Liver (tissue), 9 donors: ENCODE results near the gene MFNG. TPM values are rescaled to one million over a fixed set of nuclear protein-coding genes. Genes with fewer than 3 reads are reported as not detected.

Experiments used
- DNase-seq: peaks from one replicate; pipeline ENCODE4 v3.0.0-alpha.2; 2017; ENCODE audit warnings: low spot score
- H3K27ac ChIP-seq, 2 donors: one replicate each; pipeline ENCODE4 v1.7.0; 2013; ENCODE audit warnings: inconsistent platforms in 2 of 2, low read length in 2 of 2, control low read depth in 1 of 2, low read depth in 1 of 2, mild to moderate bottlenecking in 1 of 2
- H3K27me3 ChIP-seq, 4 donors: one replicate each; pipeline versions ENCODE4 v1.6.1 to v1.7.0; 2013; ENCODE audit warnings: low read length in 3 of 4, inconsistent platforms in 1 of 4, mild to moderate bottlenecking in 1 of 4, moderate library complexity in 1 of 4; ENCODE audit not compliant: control insufficient read depth in 4 of 4, insufficient read depth in 4 of 4
- H3K36me3 ChIP-seq, 4 donors: one replicate each; pipeline versions ENCODE4 v1.6.1 to v1.7.0; 2013; ENCODE audit warnings: low read length in 3 of 4, mild to moderate bottlenecking in 3 of 4, low read depth in 1 of 4, moderate library complexity in 1 of 4; ENCODE audit not compliant: control insufficient read depth in 4 of 4, insufficient read depth in 3 of 4
- H3K4me1 ChIP-seq, 4 donors: one replicate each; pipeline versions ENCODE4 v1.6.1 to v1.7.0; 2013; ENCODE audit warnings: low read length in 3 of 4, mild to moderate bottlenecking in 3 of 4, moderate library complexity in 1 of 4; ENCODE audit not compliant: control insufficient read depth in 4 of 4, insufficient read depth in 4 of 4
- H3K4me3 ChIP-seq, 3 donors: one replicate each; pipeline versions ENCODE4 v1.6.1 to v1.7.0; 2013; ENCODE audit warnings: low read length in 3 of 3, control low read depth in 1 of 3, low read depth in 1 of 3, mild to moderate bottlenecking in 1 of 3
- H3K9ac ChIP-seq, 2 donors: one replicate each; pipeline ENCODE4 v1.7.0; 2013; ENCODE audit warnings: low read length in 2 of 2, mild to moderate bottlenecking in 2 of 2, moderate library complexity in 2 of 2, control low read depth in 1 of 2, low read depth in 1 of 2
- H3K9me3 ChIP-seq, 4 donors: one replicate each; pipeline versions ENCODE4 v1.6.1 to v1.7.0; 2013; ENCODE audit warnings: low read length in 3 of 4; ENCODE audit not compliant: control insufficient read depth in 4 of 4
- FOXA2 ChIP-seq: IDR thresholded peaks from 2 replicates; pipeline ENCODE4 v1.6.1; 2016; ENCODE audit warnings: antibody characterized with exemption
- GABPA ChIP-seq, 2 donors: IDR thresholded peaks in 1 of 2; conservative IDR thresholded peaks in 1 of 2; 2 replicates each; pipeline ENCODE4 v1.6.1; 2016; ENCODE audit warnings: antibody characterized with exemption in 2 of 2, mild to moderate bottlenecking in 1 of 2, moderate library complexity in 1 of 2
- HNF4A ChIP-seq, 2 donors: conservative IDR thresholded peaks; 2 replicates each; pipeline ENCODE4 v1.6.1; 2016; ENCODE audit warnings: antibody characterized with exemption in 2 of 2, mild to moderate bottlenecking in 2 of 2
- HNF4G ChIP-seq: IDR thresholded peaks from 2 replicates; pipeline ENCODE4 v1.6.1; 2016; ENCODE audit warnings: antibody characterized with exemption
- JUND ChIP-seq, 2 donors: IDR thresholded peaks; 2 replicates each; pipeline ENCODE4 v1.6.1; 2016; ENCODE audit warnings: antibody characterized with exemption in 2 of 2
- NR2F2 ChIP-seq: IDR thresholded peaks from 2 replicates; pipeline ENCODE4 v1.6.1; 2016; ENCODE audit warnings: antibody characterized with exemption
- SP1 ChIP-seq: IDR thresholded peaks from 2 replicates; pipeline ENCODE4 v1.6.1; 2018; ENCODE audit warnings: antibody characterized with exemption, mild to moderate bottlenecking
- TAF1 ChIP-seq: conservative IDR thresholded peaks from 2 replicates; pipeline ENCODE4 v1.6.1; 2016; ENCODE audit warnings: antibody characterized with exemption, mild to moderate bottlenecking
- YY1 ChIP-seq: IDR thresholded peaks from 2 replicates; pipeline ENCODE4 v1.6.1; 2016; ENCODE audit warnings: antibody characterized with exemption, mild to moderate bottlenecking
- WGBS: extraction: QIAGEN DNeasy Blood & Tissue Kit; methylation state at CpG from one replicate; pipeline ENCODE4 v1.1.7; 2013; 5-methylcytosine and 5-hydroxymethylcytosine counted together
- polyA plus RNA-seq, 2 donors: library from polyadenylated mRNA; stranded (reverse) in 1 of 2; unstranded in 1 of 2; fragments of 200-250 nt in 1 of 2; fragments of >200 nt in 1 of 2; fragmentation: Nextera tagmentation in 1 of 2; extraction: Ambion mirVana in 1 of 2; gene quantifications; one replicate each; pipeline versions ENCODE4 v1.2.1 to v1.2.3, GENCODE V29; 2013 to 2015
- total RNA-seq, 2 donors: library from RNA; depleted of rRNA; stranded (reverse); fragments of >200 nt; gene quantifications; one replicate each; pipeline ENCODE4 v1.2.3, GENCODE V29; 2014
- TF ChIP-seq, protein P1 (sequence below): IDR thresholded peaks from 2 replicates; pipeline ENCODE4 v1.6.1; 2016; ENCODE audit warnings: antibody characterized with exemption, mild to moderate bottlenecking
- TF ChIP-seq, protein P2 (sequence below): IDR thresholded peaks from 2 replicates; pipeline ENCODE4 v1.6.1; 2016; ENCODE audit warnings: antibody characterized with exemption
- TF ChIP-seq, protein P3 (sequence below): IDR thresholded peaks from 2 replicates; pipeline ENCODE4 v1.6.1; 2016; ENCODE audit warnings: antibody characterized with exemption
- TF ChIP-seq, protein P4 (sequence below): IDR thresholded peaks from 2 replicates; pipeline ENCODE4 v1.6.1; 2016; ENCODE audit warnings: antibody characterized with exemption
- donor health status: healthy.
- donor health status: healthy.
- donor health status: healthy.
- donor health status: healthy.
- donor health status: healthy.

The MFNG gene
- total and polyA plus RNA-seq, 4 donors, result 5.0 to 10.7 (median 7.4) TPM

DNA sequence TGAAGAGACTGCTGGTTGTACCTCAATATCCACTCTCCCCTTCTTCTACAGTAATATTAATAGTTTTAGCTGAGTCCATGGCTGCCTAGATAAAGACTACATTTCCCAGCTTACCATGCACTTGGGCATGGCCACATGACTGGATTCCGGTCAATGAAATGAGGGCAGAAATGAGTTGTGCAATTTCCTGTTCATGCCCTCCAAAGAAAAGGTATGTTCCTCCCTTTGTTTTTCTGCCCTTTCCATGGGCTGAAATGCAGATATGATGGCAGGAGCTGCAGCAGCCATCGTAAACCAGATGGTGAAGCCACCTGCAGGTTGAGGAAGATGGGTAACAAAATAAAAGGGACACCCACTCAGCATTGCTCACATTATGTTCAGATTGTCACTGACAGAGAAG, 43.6 kb downstream of the MFNG start:
- TF ChIP-seq, protein P1, sequence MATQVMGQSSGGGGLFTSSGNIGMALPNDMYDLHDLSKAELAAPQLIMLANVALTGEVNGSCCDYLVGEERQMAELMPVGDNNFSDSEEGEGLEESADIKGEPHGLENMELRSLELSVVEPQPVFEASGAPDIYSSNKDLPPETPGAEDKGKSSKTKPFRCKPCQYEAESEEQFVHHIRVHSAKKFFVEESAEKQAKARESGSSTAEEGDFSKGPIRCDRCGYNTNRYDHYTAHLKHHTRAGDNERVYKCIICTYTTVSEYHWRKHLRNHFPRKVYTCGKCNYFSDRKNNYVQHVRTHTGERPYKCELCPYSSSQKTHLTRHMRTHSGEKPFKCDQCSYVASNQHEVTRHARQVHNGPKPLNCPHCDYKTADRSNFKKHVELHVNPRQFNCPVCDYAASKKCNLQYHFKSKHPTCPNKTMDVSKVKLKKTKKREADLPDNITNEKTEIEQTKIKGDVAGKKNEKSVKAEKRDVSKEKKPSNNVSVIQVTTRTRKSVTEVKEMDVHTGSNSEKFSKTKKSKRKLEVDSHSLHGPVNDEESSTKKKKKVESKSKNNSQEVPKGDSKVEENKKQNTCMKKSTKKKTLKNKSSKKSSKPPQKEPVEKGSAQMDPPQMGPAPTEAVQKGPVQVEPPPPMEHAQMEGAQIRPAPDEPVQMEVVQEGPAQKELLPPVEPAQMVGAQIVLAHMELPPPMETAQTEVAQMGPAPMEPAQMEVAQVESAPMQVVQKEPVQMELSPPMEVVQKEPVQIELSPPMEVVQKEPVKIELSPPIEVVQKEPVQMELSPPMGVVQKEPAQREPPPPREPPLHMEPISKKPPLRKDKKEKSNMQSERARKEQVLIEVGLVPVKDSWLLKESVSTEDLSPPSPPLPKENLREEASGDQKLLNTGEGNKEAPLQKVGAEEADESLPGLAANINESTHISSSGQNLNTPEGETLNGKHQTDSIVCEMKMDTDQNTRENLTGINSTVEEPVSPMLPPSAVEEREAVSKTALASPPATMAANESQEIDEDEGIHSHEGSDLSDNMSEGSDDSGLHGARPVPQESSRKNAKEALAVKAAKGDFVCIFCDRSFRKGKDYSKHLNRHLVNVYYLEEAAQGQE, result no peak
- peak in 1 of 2 donors; percentile 60 for TF ChIP-seq GABPA (IDR thresholded peaks at IDR 0.05 in 1 of 2, conservative IDR thresholded peaks at IDR 0.05 in 1 of 2)
- WGBS, result 75% methylated on average over 2 of the region's 2 CpGs
- no peak overlapping the region for H3K4me3 ChIP-seq
- H3K9me3 ChIP-seq, result peaks cover 0 to 4% (median 2%) of the 10 kb centered on the region in 4 donors
- H3K27me3 ChIP-seq, result peaks cover 0 to 3% (median 0%) of the 10 kb centered on the region in 4 donors
- no peaks in the 10 kb centered on the region for H3K4me1 ChIP-seq
- H3K27ac ChIP-seq, result no peak overlapping the region
- no peak overlapping the region for H3K9ac ChIP-seq
- no peaks in the 10 kb centered on the region for H3K36me3 ChIP-seq
- no peak for DNase-seq

DNA sequence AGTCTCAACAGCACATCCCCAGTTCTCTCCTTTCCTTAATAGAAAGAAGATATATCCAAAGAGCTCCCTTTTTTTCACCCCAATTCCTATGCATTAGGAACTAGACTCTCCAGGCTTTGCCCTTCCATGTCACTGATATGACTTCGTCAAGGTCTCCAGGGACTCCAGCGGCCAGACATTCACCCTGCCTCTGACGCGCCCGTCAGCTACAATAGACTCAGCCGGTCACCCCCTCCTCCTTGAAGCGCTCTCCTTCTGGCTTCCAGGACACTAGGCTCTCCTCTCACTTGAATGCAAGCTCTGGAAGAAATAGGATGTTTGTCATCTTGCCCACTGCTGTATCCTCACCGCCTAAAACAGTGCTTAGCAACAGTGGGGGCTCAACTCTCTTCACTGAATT, 44.0 kb downstream of the MFNG start:
- no peaks in the 10 kb centered on the region for H3K4me1 ChIP-seq
- 72% methylated on average over 8 of the region's 8 CpGs for WGBS
- peaks cover 0 to 4% (median 2%) of the 10 kb centered on the region in 4 donors for H3K9me3 ChIP-seq
- H3K4me3 ChIP-seq, result no peak overlapping the region
- no peak for DNase-seq
- H3K27ac ChIP-seq, result no peak overlapping the region
- no peaks in the 10 kb centered on the region for H3K36me3 ChIP-seq
- TF ChIP-seq JUND (IDR thresholded peaks at IDR 0.05) (no peak), NR2F2 (no peak), FOXA2 (no peak), HNF4A (conservative IDR thresholded peaks at IDR 0.05) (no peak), SP1 (no peak), TAF1 (no peak), YY1 (no peak), HNF4G (no peak)
- TF ChIP-seq, protein P1, result no peak
- TF ChIP-seq, protein P2, sequence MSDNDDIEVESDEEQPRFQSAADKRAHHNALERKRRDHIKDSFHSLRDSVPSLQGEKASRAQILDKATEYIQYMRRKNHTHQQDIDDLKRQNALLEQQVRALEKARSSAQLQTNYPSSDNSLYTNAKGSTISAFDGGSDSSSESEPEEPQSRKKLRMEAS, result no peak
- TF ChIP-seq, protein P3, sequence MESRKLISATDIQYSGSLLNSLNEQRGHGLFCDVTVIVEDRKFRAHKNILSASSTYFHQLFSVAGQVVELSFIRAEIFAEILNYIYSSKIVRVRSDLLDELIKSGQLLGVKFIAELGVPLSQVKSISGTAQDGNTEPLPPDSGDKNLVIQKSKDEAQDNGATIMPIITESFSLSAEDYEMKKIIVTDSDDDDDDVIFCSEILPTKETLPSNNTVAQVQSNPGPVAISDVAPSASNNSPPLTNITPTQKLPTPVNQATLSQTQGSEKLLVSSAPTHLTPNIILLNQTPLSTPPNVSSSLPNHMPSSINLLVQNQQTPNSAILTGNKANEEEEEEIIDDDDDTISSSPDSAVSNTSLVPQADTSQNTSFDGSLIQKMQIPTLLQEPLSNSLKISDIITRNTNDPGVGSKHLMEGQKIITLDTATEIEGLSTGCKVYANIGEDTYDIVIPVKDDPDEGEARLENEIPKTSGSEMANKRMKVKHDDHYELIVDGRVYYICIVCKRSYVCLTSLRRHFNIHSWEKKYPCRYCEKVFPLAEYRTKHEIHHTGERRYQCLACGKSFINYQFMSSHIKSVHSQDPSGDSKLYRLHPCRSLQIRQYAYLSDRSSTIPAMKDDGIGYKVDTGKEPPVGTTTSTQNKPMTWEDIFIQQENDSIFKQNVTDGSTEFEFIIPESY, result no peak
- TF ChIP-seq, protein P4, sequence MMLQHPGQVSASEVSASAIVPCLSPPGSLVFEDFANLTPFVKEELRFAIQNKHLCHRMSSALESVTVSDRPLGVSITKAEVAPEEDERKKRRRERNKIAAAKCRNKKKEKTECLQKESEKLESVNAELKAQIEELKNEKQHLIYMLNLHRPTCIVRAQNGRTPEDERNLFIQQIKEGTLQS, result no peak
- no peaks in the 10 kb centered on the region for H3K27me3 ChIP-seq
- H3K9ac ChIP-seq, result no peak overlapping the region
